PC-9 (cell line): Measurements from ENCODE around the gene PCDHB5. TPM values are rescaled to one million over a fixed set of nuclear protein-coding genes. Genes with fewer than 3 reads are reported as not detected.
"Not testable (repeated sequence)": the region's sequence is repeated elsewhere in the genome, so short reads cannot be mapped to it uniquely, and the experiment has no call there.

Experiments used
- BruUV-seq: library from RNA; stranded (reverse); fragments of 400-500 nt; replicated peaks from 2 replicates; lab custom pipeline; 2021; lab: Mats Ljungman, UMichigan
- CTCF ChIA-PET: fragments of 300-600 bp; sonication (Branson Sonifier 250); formaldehyde crosslinking; loops from one replicate; lab custom pipeline; 2022; ENCODE audit warnings: antibody characterized with exemption; lab: Charles Lee
- POLR2A ChIA-PET: fragments of 300-600 bp; sonication (Branson Sonifier 250); formaldehyde crosslinking; loops from one replicate; lab custom pipeline; 2022; ENCODE audit warnings: antibody characterized with exemption; ENCODE audit not compliant: unreplicated experiment; lab: Charles Lee
- DNase-seq, 2 experiments: peaks; one replicate each; pipeline versions ENCODE4 v3.0.0 to v3.0.0-alpha.2; 2015 to 2022; ENCODE audit warnings: mixed read lengths in 1 of 2
- H2AFZ ChIP-seq: fragments of 200-600 bp; sonication (generic); 2 replicates; pipeline ENCODE4 v1.8.1; 2017; ENCODE audit warnings: antibody characterized with exemption
- H3F3A ChIP-seq: fragments of 200-600 bp; sonication (generic); 2 replicates; pipeline ENCODE4 v1.8.1; 2017; ENCODE audit warnings: antibody characterized with exemption, mild to moderate bottlenecking, low read depth; ENCODE audit not compliant: insufficient read depth
- H3K27ac ChIP-seq: fragments of 200-600 bp; sonication (generic); 2 replicates; pipeline ENCODE4 v1.6.1; 2016; ENCODE audit warnings: mixed run types
- H3K27me3 ChIP-seq: fragments of 200-600 bp; sonication (generic); 2 replicates; pipeline ENCODE4 v1.6.1; 2016; ENCODE audit warnings: low read depth, mixed run types; ENCODE audit not compliant: insufficient read depth
- H3K36me3 ChIP-seq: fragments of 200-600 bp; sonication (generic); 2 replicates; pipeline ENCODE4 v1.6.1; 2016; ENCODE audit warnings: low read depth, mixed run types
- H3K4me1 ChIP-seq: fragments of 200-600 bp; sonication (generic); replicated peaks from 2 replicates; pipeline ENCODE4 v1.6.1; 2016; ENCODE audit warnings: mixed run types; ENCODE audit not compliant: insufficient read depth
- H3K4me2 ChIP-seq: fragments of 200-600 bp; sonication (generic); 2 replicates; pipeline ENCODE4 v1.6.1; 2017; ENCODE audit warnings: mixed run types
- H3K4me3 ChIP-seq: fragments of 200-600 bp; sonication (generic); 2 replicates; pipeline ENCODE4 v1.6.1; 2016; ENCODE audit warnings: mixed run types
- H3K79me2 ChIP-seq: fragments of 200-600 bp; sonication (generic); 2 replicates; pipeline ENCODE4 v1.6.1; 2017; ENCODE audit warnings: low read depth, mixed run types
- H3K9me2 ChIP-seq: fragments of 200-600 bp; sonication (generic); 2 replicates; pipeline ENCODE4 v1.8.1; 2017; ENCODE audit warnings: mild to moderate bottlenecking; ENCODE audit not compliant: insufficient read depth
- H3K9me3 ChIP-seq: fragments of 200-600 bp; sonication (generic); 2 replicates; pipeline ENCODE4 v1.8.1; 2016; ENCODE audit warnings: low read depth; ENCODE audit not compliant: insufficient read depth
- H4K20me1 ChIP-seq: fragments of 200-600 bp; sonication (generic); 2 replicates; pipeline ENCODE4 v1.8.1; 2017; ENCODE audit not compliant: insufficient read depth
- EZH2 ChIP-seq: fragments of 200-600 bp; sonication (generic); IDR thresholded peaks from 2 replicates; pipeline ENCODE4 v1.8.0; 2017; ENCODE audit warnings: antibody characterized with exemption, low read depth
- intact Hi-C: fragments of 100-400 bp; cut with micrococcal nuclease; formaldehyde crosslinking; loops from one replicate; pipeline ENCODE4 v1.10.0; 2022; ENCODE audit not compliant: unreplicated experiment
- total RNA-seq: library from RNA; stranded (reverse); gene quantifications from 2 replicates; pipeline ENCODE4 v1.2.3, GENCODE V29; 2021
- TF ChIP-seq, protein P1 (sequence below): fragments of 200-600 bp; sonication (generic); conservative IDR thresholded peaks from 2 replicates; pipeline ENCODE4 v1.6.1; 2017; ENCODE audit warnings: mixed run types, antibody characterized with exemption, mild to moderate bottlenecking, moderate library complexity

Gene PCDHB5
- total RNA-seq, 1 experiment from 2014 or later, result not detected

- POLR2A ChIA-PET, result no interaction called here
- H3F3A ChIP-seq, result no peaks in the 10 kb centered on the region
- H3K9me3 ChIP-seq, result peaks cover 4% of the 10 kb centered on the region; the same call in 1 of the 2 replicates
- BruUV-seq, result no TSS peak
- no peaks in the 10 kb centered on the region for H3K9me2 ChIP-seq
- no peak overlapping the region for H2AFZ ChIP-seq
- TF ChIP-seq, protein P1, sequence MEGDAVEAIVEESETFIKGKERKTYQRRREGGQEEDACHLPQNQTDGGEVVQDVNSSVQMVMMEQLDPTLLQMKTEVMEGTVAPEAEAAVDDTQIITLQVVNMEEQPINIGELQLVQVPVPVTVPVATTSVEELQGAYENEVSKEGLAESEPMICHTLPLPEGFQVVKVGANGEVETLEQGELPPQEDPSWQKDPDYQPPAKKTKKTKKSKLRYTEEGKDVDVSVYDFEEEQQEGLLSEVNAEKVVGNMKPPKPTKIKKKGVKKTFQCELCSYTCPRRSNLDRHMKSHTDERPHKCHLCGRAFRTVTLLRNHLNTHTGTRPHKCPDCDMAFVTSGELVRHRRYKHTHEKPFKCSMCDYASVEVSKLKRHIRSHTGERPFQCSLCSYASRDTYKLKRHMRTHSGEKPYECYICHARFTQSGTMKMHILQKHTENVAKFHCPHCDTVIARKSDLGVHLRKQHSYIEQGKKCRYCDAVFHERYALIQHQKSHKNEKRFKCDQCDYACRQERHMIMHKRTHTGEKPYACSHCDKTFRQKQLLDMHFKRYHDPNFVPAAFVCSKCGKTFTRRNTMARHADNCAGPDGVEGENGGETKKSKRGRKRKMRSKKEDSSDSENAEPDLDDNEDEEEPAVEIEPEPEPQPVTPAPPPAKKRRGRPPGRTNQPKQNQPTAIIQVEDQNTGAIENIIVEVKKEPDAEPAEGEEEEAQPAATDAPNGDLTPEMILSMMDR, result no peak
- TF ChIP-seq EZH2, result no peak
- H3K4me3 ChIP-seq, result no peak overlapping the region
- H3K4me2 ChIP-seq, result no peak overlapping the region
- no peaks in the 10 kb centered on the region for H4K20me1 ChIP-seq
- no peak for DNase-seq
- H3K27me3 ChIP-seq, result no peaks in the 10 kb centered on the region
- intact Hi-C loops, result no loop called here
- no peaks in the 10 kb centered on the region for H3K36me3 ChIP-seq
- H3K79me2 ChIP-seq, result no peaks in the 10 kb centered on the region
- no peaks in the 10 kb centered on the region for H3K4me1 ChIP-seq
- CTCF ChIA-PET, result no interaction called here
- H3K27ac ChIP-seq, result no peak overlapping the region
These were observed 40.9 kb downstream of the PCDHB5 start for GRCh38 chr5:141175933-141176332.

- H2AFZ ChIP-seq, H3K36me3 ChIP-seq, H3K4me1 ChIP-seq, intact Hi-C loops, H4K20me1 ChIP-seq, DNase-seq, CTCF ChIA-PET, H3K9me3 ChIP-seq, H3F3A ChIP-seq, H3K27ac ChIP-seq, H3K27me3 ChIP-seq, H3K4me3 ChIP-seq, H3K79me2 ChIP-seq, H3K9me2 ChIP-seq, BruUV-seq, H3K4me2 ChIP-seq: not testable (repeated sequence)
- POLR2A ChIA-PET, result interaction anchor here (0.7 kb wide), 1 partner anchor 22 kb away, joined by 4 read pairs; no protein-coding TSS in a partner anchor
These were observed 42.7 kb downstream of the PCDHB5 start, which contains the start of gene PCDHB8 for GRCh38 chr5:141177577-141178191. Gene PCDHB8, plus strand, starts transcription at chr5:141177790. Its CDS starts 245 bp downstream, at chr5:141178035.

DNA sequence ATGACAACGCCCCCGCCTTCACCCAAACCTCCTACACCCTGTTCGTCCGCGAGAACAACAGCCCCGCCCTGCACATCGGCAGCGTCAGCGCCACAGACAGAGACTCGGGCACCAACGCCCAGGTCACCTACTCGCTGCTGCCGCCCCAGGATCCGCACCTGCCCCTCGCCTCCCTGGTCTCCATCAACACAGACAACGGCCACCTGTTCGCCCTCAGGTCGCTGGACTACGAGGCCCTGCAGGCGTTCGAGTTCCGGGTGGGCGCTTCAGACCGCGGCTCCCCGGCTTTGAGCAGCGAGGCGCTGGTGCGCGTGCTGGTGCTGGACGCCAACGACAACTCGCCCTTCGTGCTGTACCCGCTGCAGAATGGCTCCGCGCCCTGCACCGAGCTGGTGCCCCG lies 44.4 kb downstream of the PCDHB5 start:
- intact Hi-C loops, CTCF ChIA-PET, DNase-seq, H3F3A ChIP-seq, H4K20me1 ChIP-seq, H3K27ac ChIP-seq, H3K4me3 ChIP-seq, H3K9me3 ChIP-seq, H2AFZ ChIP-seq, H3K4me2 ChIP-seq, H3K36me3 ChIP-seq, H3K9me2 ChIP-seq, BruUV-seq, H3K4me1 ChIP-seq, H3K79me2 ChIP-seq, H3K27me3 ChIP-seq: not testable (repeated sequence)
- POLR2A ChIA-PET, result interaction anchor here (0.6 kb wide), 1 partner anchor 72 kb away, joined by 10 read pairs; no protein-coding TSS in a partner anchor

DNA sequence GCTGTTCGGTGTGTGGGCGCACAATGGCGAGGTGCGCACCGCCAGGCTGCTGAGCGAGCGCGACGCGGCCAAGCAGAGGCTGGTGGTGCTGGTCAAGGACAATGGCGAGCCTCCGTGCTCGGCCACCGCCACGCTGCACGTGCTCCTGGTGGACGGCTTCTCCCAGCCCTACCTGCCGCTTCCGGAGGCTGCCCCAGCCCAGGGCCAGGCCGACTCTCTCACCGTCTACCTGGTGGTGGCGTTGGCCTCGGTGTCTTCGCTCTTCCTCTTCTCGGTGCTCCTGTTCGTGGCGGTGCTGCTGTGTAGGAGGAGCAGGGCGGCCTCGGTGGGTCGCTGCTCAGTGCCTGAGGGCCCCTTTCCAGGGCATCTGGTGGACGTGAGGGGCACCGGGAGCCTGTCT lies 44.9 kb downstream of the PCDHB5 start:
- H4K20me1 ChIP-seq, H3K9me2 ChIP-seq, H3K4me3 ChIP-seq, DNase-seq, H3F3A ChIP-seq, H3K27ac ChIP-seq, CTCF ChIA-PET, H3K36me3 ChIP-seq, H3K4me2 ChIP-seq, H3K27me3 ChIP-seq, H3K9me3 ChIP-seq, H3K4me1 ChIP-seq, H2AFZ ChIP-seq, BruUV-seq, H3K79me2 ChIP-seq: not testable (repeated sequence)
- intact Hi-C loops, result loop anchor here (10.0 kb wide), 1 partner anchor 95 kb away; no protein-coding TSS in a partner anchor
- POLR2A ChIA-PET, result interaction anchor here (0.6 kb wide), 1 partner anchor 72 kb away, joined by 10 read pairs; no protein-coding TSS in a partner anchor
